ENCODE measurements around the gene UNK. TPM values are rescaled to one million over a fixed set of nuclear protein-coding genes. Genes with fewer than 3 reads are reported as not detected.

Gene UNK
- total and polyA plus RNA-seq, 9 of the 15 experiments (the other 6 are each of a cell fraction or from before 2014, with no cell fraction given), result 12.8 to 38.6 (median 24.8) TPM

GRCh38 chr17:75764711-75765421 is 19.7 kb upstream of the UNK start, which contains the start of gene GALK1 (continued):
- no peak for TF ChIP-seq ZNF764 (CRISPR knock-in tag; IDR thresholded peaks at IDR 0.05; ENCODE audit: low read depth)
- TF ChIP-seq SAFB (IDR thresholded peaks at IDR 0.05; ENCODE audit: borderline replicate concordance, low read depth, low read length), result 0 out of 2 replicates have a peak, but pooled peaks have one; percentile 59
- peak; percentile 62; the same call in 1 of the 2 replicates for TF ChIP-seq EP400 (IDR thresholded peaks at IDR 0.05)
- TF ChIP-seq ZNF253 (CRISPR knock-in tag; conservative IDR thresholded peaks at IDR 0.05), result no peak
- TF ChIP-seq ZNF121 (CRISPR knock-in tag; conservative IDR thresholded peaks at IDR 0.05), result no peak
- TF ChIP-seq HNRNPK (IDR thresholded peaks at IDR 0.05; ENCODE audit: low read depth, low read length, poor library complexity, severe bottlenecking), result peak; percentile 64
- TF ChIP-seq, protein P1, sequence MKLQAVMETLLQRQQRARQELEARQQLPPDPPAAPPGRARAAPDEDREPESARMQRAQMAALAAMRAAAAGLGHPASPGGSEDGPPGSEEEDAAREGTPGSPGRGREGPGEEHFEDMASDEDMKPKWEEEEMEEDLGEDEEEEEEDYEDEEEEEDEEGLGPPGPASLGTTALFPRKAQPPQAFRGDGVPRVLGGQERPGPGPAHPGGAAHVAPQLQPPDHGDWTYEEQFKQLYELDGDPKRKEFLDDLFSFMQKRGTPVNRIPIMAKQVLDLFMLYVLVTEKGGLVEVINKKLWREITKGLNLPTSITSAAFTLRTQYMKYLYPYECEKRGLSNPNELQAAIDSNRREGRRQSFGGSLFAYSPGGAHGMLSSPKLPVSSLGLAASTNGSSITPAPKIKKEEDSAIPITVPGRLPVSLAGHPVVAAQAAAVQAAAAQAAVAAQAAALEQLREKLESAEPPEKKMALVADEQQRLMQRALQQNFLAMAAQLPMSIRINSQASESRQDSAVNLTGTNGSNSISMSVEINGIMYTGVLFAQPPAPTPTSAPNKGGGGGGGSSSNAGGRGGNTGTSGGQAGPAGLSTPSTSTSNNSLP (IDR thresholded peaks at IDR 0.05; ENCODE audit: borderline replicate concordance, low read depth, low read length), result no peak
- TF ChIP-seq NCOA2 (IDR thresholded peaks at IDR 0.05; ENCODE audit: partially characterized antibody in 2 of 2), result no peak
- no peak for TF ChIP-seq PCBP2 (IDR thresholded peaks at IDR 0.05; ENCODE audit: low read depth, low read length, poor library complexity, severe bottlenecking)
- no peak for TF ChIP-seq PHB (CRISPR knock-in tag; IDR thresholded peaks at IDR 0.05)
- TF ChIP-seq MCM3 (IDR thresholded peaks at IDR 0.05), result no peak
- TF ChIP-seq, protein P2, sequence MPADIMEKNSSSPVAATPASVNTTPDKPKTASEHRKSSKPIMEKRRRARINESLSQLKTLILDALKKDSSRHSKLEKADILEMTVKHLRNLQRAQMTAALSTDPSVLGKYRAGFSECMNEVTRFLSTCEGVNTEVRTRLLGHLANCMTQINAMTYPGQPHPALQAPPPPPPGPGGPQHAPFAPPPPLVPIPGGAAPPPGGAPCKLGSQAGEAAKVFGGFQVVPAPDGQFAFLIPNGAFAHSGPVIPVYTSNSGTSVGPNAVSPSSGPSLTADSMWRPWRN (IDR thresholded peaks at IDR 0.05; ENCODE audit: low read depth), result no peak
- TF ChIP-seq MLLT1 (IDR thresholded peaks at IDR 0.05), result peak in 1 of 2 experiments; percentile 40; a peak in 1 of 4 replicates
- TF ChIP-seq ARID2 (IDR thresholded peaks at IDR 0.05), result no peak
- no peak for TF ChIP-seq JUNB (CRISPR knock-in tag; conservative IDR thresholded peaks at IDR 0.05)
- TF ChIP-seq BCL6 (CRISPR knock-in tag; IDR thresholded peaks at IDR 0.05), result no peak
- 0 out of 2 replicates have a peak, but pooled peaks have one; percentile 41 for TF ChIP-seq L3MBTL2 (IDR thresholded peaks at IDR 0.05)
- TF ChIP-seq, protein P3, sequence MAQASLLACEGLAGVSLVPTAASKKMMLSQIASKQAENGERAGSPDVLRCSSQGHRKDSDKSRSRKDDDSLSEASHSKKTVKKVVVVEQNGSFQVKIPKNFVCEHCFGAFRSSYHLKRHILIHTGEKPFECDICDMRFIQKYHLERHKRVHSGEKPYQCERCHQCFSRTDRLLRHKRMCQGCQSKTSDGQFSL (CRISPR knock-in tag; IDR thresholded peaks at IDR 0.05), result peak; percentile 50; the same call in 1 of the 2 replicates
- TF ChIP-seq, protein P3 (tag; IDR thresholded peaks at IDR 0.05), result no peak
- no peak for TF ChIP-seq EP300 (IDR thresholded peaks at IDR 0.05; ENCODE audit: low read length)
- no peak for TF ChIP-seq SIRT6 (IDR thresholded peaks at IDR 0.05; ENCODE audit: low read depth, low read length)
